Kidney (tissue), 22 donors: ENCODE results near the gene SLC35A3. TPM values are rescaled to one million over a fixed set of nuclear protein-coding genes. Genes with fewer than 3 reads are reported as not detected.

Experiments used
- DNase-seq, 5 donors: peaks; one replicate each; pipeline ENCODE4 v3.0.0-alpha.2; 2013 to 2020
- FAIRE-seq: peaks from 2 replicates; lab custom pipeline; 2012; peaks lifted over from hg19 to GRCh38; lab: Jason Lieb, UNC
- H3K27ac ChIP-seq, 2 donors: one replicate each; pipeline ENCODE4 v1.7.0; 2013; ENCODE audit warnings: low read depth in 2 of 2, low read length in 2 of 2, inconsistent platforms in 1 of 2
- H3K27me3 ChIP-seq: one replicate; pipeline ENCODE4 v1.7.1; 2013; ENCODE audit warnings: low read length, inconsistent platforms; ENCODE audit not compliant: control insufficient read depth, insufficient read depth
- H3K36me3 ChIP-seq, 3 donors: one replicate each; pipeline versions ENCODE4 v1.7.0 to v1.7.1; 2013; ENCODE audit warnings: low read length in 3 of 3, control low read depth in 1 of 3, inconsistent platforms in 1 of 3; ENCODE audit not compliant: insufficient read depth in 3 of 3, control insufficient read depth in 2 of 3
- H3K4me1 ChIP-seq, 3 donors: one replicate each; pipeline versions ENCODE4 v1.7.0 to v1.7.1; 2013; ENCODE audit warnings: low read length in 3 of 3, inconsistent platforms in 1 of 3, low read depth in 1 of 3; ENCODE audit not compliant: control insufficient read depth in 2 of 3, insufficient read depth in 2 of 3
- H3K4me3 ChIP-seq, 3 donors: one replicate each; pipeline versions ENCODE4 v1.7.0 to v1.8.1; 2013; ENCODE audit warnings: low read length in 3 of 3, control low read depth in 1 of 3, inconsistent platforms in 1 of 3
- H3K9ac ChIP-seq, 3 donors: one replicate each; pipeline versions ENCODE4 v1.7.0 to v1.7.1; 2013; ENCODE audit warnings: low read length in 3 of 3, control low read depth in 1 of 3, inconsistent platforms in 1 of 3
- H3K9me3 ChIP-seq, 3 donors: one replicate each; pipeline versions ENCODE4 v1.7.0 to v1.7.1; 2013; ENCODE audit warnings: low read length in 3 of 3, control low read depth in 1 of 3, inconsistent platforms in 1 of 3; ENCODE audit not compliant: control insufficient read depth in 2 of 3, insufficient read depth in 1 of 3
- CTCF ChIP-seq: IDR thresholded peaks from 3 replicates; pipeline ENCODE4 v1.5.1; 2012; ENCODE audit warnings: mild to moderate bottlenecking, moderate library complexity, borderline replicate concordance; ENCODE audit not compliant: insufficient read depth; ENCODE audit errors: extremely low read depth
- intact Hi-C: fragments of 100-400 bp; cut with DNase I; formaldehyde crosslinking; loops from one replicate; pipeline ENCODE4 v1.11.1; 2022
- long read RNA-seq, 10 donors: library from polyadenylated mRNA in 1 of 10; unstranded in 1 of 10; transcript quantifications; one replicate each; pipeline ENCODE4 v2.0.0 and lab custom pipeline, GENCODE V29; 2021 to 2026
- polyA plus RNA-seq: library from polyadenylated mRNA; stranded (reverse); fragments of 350-450 nt; fragmentation: Illumina TruSeq; extraction: RNeasy Lipid Tissue Mini Kit (QIAGEN cat#74804); gene quantifications from one replicate; pipeline ENCODE4 v1.2.3, GENCODE V29; 2014; ENCODE audit warnings: low read depth, low replicate concordance; ENCODE audit not compliant: insufficient read depth
- total RNA-seq: library from RNA; stranded (reverse); fragmentation: NEBNext Ultra II Directional; extraction: Animal tissue kit (Norgen Biotek cat#: 25700); gene quantifications from one replicate; pipeline ENCODE4 v1.2.1, GENCODE V29; 2021
- donor health status: control.
- donor health status: control.
- donor health status: control.
- donor health status: control.
- donor health status: control.
- donor health status: DM: yes; HTN: yes; CAD: no.
- donor health status: Normal renal cell carcinoma (clear cell type).

Gene SLC35A3
- total RNA-seq (28.2 TPM), polyA plus RNA-seq (17.9 TPM)
- long read RNA-seq, donor 1, full-length matches to known transcripts = 2 of 2 reads
- long read RNA-seq, donor 1, partial matches to known transcripts = 0 of 2 reads
- long read RNA-seq, donor 1, other reads (novel, unspliced or antisense) = 0 of 2 reads
- long read RNA-seq, donor 2, full-length matches to known transcripts = 4 of 13 reads
- long read RNA-seq, donor 2, partial matches to known transcripts = 9 of 13 reads
- long read RNA-seq, donor 2, other reads (novel, unspliced or antisense) = 0 of 13 reads
- long read RNA-seq, donor 3, full-length matches to known transcripts = 14 of 14 reads
- long read RNA-seq, donor 3, partial matches to known transcripts = 0 of 14 reads
- long read RNA-seq, donor 3, other reads (novel, unspliced or antisense) = 0 of 14 reads
- long read RNA-seq, donor 4, full-length matches to known transcripts = 3 of 3 reads
- long read RNA-seq, donor 4, partial matches to known transcripts = 0 of 3 reads
- long read RNA-seq, donor 4, other reads (novel, unspliced or antisense) = 0 of 3 reads
- long read RNA-seq, donor 5 = 0 reads
- long read RNA-seq, donor 6, full-length matches to known transcripts = 4 of 13 reads
- long read RNA-seq, donor 6, partial matches to known transcripts = 9 of 13 reads
- long read RNA-seq, donor 6, other reads (novel, unspliced or antisense) = 0 of 13 reads
- long read RNA-seq, donor 7, full-length matches to known transcripts = 19 of 27 reads
- long read RNA-seq, donor 7, partial matches to known transcripts = 4 of 27 reads
- long read RNA-seq, donor 7, other reads (novel, unspliced or antisense) = 4 of 27 reads
- long read RNA-seq, donor 8, partial matches to known transcripts = 0 of 1 reads
- long read RNA-seq, donor 8, other reads (novel, unspliced or antisense) = 0 of 1 reads
- long read RNA-seq, donor 9, full-length matches to known transcripts = 6 of 6 reads
- long read RNA-seq, donor 9, partial matches to known transcripts = 0 of 6 reads
- long read RNA-seq, donor 9, other reads (novel, unspliced or antisense) = 0 of 6 reads
- long read RNA-seq, donor 10, full-length matches to known transcripts = 3 of 3 reads
- long read RNA-seq, donor 10, partial matches to known transcripts = 0 of 3 reads
- long read RNA-seq, donor 10, other reads (novel, unspliced or antisense) = 0 of 3 reads

- FAIRE-seq (no peak), DNase-seq (peak; percentile 84 to 94 (median 86))
- Histone ChIP-seq H3K4me3 (peak within 1 kb of the TSS; percentile 91 to 99 (median 97)), H3K9ac (peak within 1 kb of the TSS; percentile 79 to 94 (median 81)), H3K9me3 (no peaks in the 10 kb centered on the region), H3K27ac (peak within 1 kb of the TSS; percentile 72 to 73), H3K36me3 (no peaks in the 10 kb centered on the region), H3K4me1 (peaks cover 0 to 4% (median 0%) of the 10 kb centered on the region in 3 donors), H3K27me3 (no peaks in the 10 kb centered on the region)
- intact Hi-C loops = no loop called here
- no peak for TF ChIP-seq CTCF
These were observed at the start of gene SLC35A3 for GRCh38 chr1:99969729-99970621. TSS of gene SLC35A3 (plus strand) at chr1:99969996. CDS start at chr1:99993555, 23,559 bp downstream.

GRCh38 chr1:99934801-99935200 is 35.0 kb upstream of the SLC35A3 start:
- TF ChIP-seq CTCF = no peak
- DNase-seq (no peak), FAIRE-seq (no peak)
- H3K9me3 ChIP-seq = no peaks in the 10 kb centered on the region
- no peak overlapping the region for H3K9ac ChIP-seq
- H3K4me3 ChIP-seq = no peak overlapping the region
- intact Hi-C loops = no loop called here
- no peaks in the 10 kb centered on the region for H3K27me3 ChIP-seq
- no peaks in the 10 kb centered on the region for H3K4me1 ChIP-seq
- no peak overlapping the region for H3K27ac ChIP-seq
- no peaks in the 10 kb centered on the region for H3K36me3 ChIP-seq

- TF ChIP-seq CTCF = no peak
- FAIRE-seq = no peak
- H3K36me3 ChIP-seq = no peaks in the 10 kb centered on the region
- H3K4me1 ChIP-seq = no peaks in the 10 kb centered on the region
- no peak overlapping the region for H3K9ac ChIP-seq
- intact Hi-C loops = no loop called here
- no peaks in the 10 kb centered on the region for H3K9me3 ChIP-seq
- no peaks in the 10 kb centered on the region for H3K27me3 ChIP-seq
- DNase-seq = no peak
- H3K27ac ChIP-seq = no peak overlapping the region
- H3K4me3 ChIP-seq = no peak overlapping the region
These were observed 34.3 kb upstream of the SLC35A3 start for GRCh38 chr1:99935534-99935933.
